SK-N-SH treated with all-trans-retinoic acid at 6 μM for 48 hours (cell line): Measurements from ENCODE around the gene SETDB1.

Experiments
- CREB5 ChIP-seq: fragments of 250-450 bp; sonication (Bioruptor Pico); IDR thresholded peaks from 2 replicates; pipeline ENCODE4 v1.5.1; 2020; ENCODE audit warnings: low read depth, mild to moderate bottlenecking, moderate library complexity
- CSRNP3 ChIP-seq: fragments of 250-450 bp; sonication (Bioruptor Pico); IDR thresholded peaks from 2 replicates; pipeline ENCODE4 v1.5.1; 2021; ENCODE audit warnings: mild to moderate bottlenecking, moderate library complexity
- ESRRG ChIP-seq: fragments of 250-450 bp; sonication (Bioruptor Pico); IDR thresholded peaks from 2 replicates; pipeline ENCODE4 v1.6.1; 2021; ENCODE audit warnings: mild to moderate bottlenecking
- GLIS3 ChIP-seq: fragments of 250-450 bp; sonication (Bioruptor Pico); IDR thresholded peaks from 2 replicates; pipeline ENCODE4 v1.5.0; 2020; ENCODE audit warnings: mild to moderate bottlenecking, moderate library complexity
- OSR1 ChIP-seq: fragments of 250-450 bp; sonication (Bioruptor Pico); IDR thresholded peaks from 2 replicates; pipeline ENCODE4 v1.8.0; 2022; ENCODE audit warnings: moderate library complexity, mild to moderate bottlenecking, inconsistent platforms
- PATZ1 ChIP-seq: fragments of 250-450 bp; sonication (Bioruptor Pico); IDR thresholded peaks from 2 replicates; pipeline ENCODE4 v1.8.0; 2020; ENCODE audit warnings: mild to moderate bottlenecking, moderate library complexity, borderline replicate concordance
- PPARA ChIP-seq: fragments of 250-450 bp; sonication (Bioruptor Pico); IDR thresholded peaks from 2 replicates; pipeline ENCODE4 v1.5.0; 2020; ENCODE audit warnings: mild to moderate bottlenecking, borderline replicate concordance
- RARB ChIP-seq: fragments of 250-450 bp; sonication (Bioruptor Pico); IDR thresholded peaks from 2 replicates; pipeline ENCODE4 v1.8.0; 2021; ENCODE audit warnings: mild to moderate bottlenecking, moderate library complexity
- ZC3H10 ChIP-seq: fragments of 250-450 bp; sonication (Bioruptor Pico); IDR thresholded peaks from 2 replicates; pipeline ENCODE4 v1.5.1; 2021; ENCODE audit warnings: mild to moderate bottlenecking, moderate library complexity
- ZFP30 ChIP-seq: fragments of 450-650 bp; formaldehyde crosslinking; IDR thresholded peaks from 2 replicates; pipeline ENCODE4 v1.5.0; 2022; ENCODE audit warnings: mild to moderate bottlenecking, moderate library complexity

- TF ChIP-seq ZC3H10, result no peak
- TF ChIP-seq CREB5, result no peak
- TF ChIP-seq CSRNP3 (CRISPR knock-in tag), result no peak
- no peak for TF ChIP-seq PPARA (CRISPR knock-in tag)
- no peak for TF ChIP-seq PATZ1 (CRISPR knock-in tag)
- no peak for TF ChIP-seq GLIS3 (CRISPR knock-in tag)
- no peak for TF ChIP-seq ZFP30 (CRISPR knock-in tag)
- no peak for TF ChIP-seq ESRRG (CRISPR knock-in tag)
- no peak for TF ChIP-seq RARB (CRISPR knock-in tag)
- TF ChIP-seq OSR1 (CRISPR knock-in tag), result no peak
These were observed 85.1 kb downstream of the SETDB1 start for GRCh38 chr1:151011154-151011850.
